ENCODE results near the gene OR4C16.

OR4C16 gene, protein sequence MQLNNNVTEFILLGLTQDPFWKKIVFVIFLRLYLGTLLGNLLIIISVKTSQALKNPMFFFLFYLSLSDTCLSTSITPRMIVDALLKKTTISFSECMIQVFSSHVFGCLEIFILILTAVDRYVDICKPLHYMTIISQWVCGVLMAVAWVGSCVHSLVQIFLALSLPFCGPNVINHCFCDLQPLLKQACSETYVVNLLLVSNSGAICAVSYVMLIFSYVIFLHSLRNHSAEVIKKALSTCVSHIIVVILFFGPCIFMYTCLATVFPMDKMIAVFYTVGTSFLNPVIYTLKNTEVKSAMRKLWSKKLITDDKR

GRCh38 chr11:55571828-55572227 lies at the start of gene OR4C16:
TSS of gene OR4C16 (plus strand) at chr11:55572128. CDS start at chr11:55572128, 0 bp downstream.
- no peak for DNase-seq

- no peak for DNase-seq
Measured at GRCh38 chr11:55554169-55554568, 17.8 kb upstream of the OR4C16 start, which contains the start of gene OR4C15. TSS of gene OR4C15 (plus strand) at chr11:55554469. CDS start at chr11:55554469, 0 bp downstream.

GRCh38 chr11:55572548-55572947 lies 620 bp downstream of the OR4C16 start:
- no peak for DNase-seq

DNA sequence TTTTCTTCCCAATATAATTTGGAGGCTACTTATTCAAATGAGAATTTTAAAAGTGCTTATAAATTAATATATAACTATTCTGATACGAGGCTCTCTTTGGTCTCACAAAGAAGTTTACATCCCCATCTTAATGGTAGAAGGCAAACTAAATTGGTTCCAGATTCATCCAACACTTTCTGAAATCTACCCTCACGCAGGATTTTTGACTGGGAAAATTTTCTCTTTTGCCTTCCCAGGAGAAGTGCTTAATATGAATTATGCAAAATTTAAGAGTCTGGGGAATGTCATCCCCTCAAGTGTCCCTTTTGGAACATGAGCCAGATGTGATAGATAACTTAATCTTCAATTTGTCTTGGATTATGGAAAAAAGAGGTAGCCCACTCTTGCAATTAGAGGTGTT lies 35.6 kb downstream of the OR4C16 start, which contains the start of gene OR4C11:
OR4C11 (minus strand) TSS at position 101 of the 400 bp plus-strand sequence. CDS start 3,272 bp downstream, outside the sequence.
- DNase-seq = no peak
